Stimulated activated CD8-positive, alpha-beta memory T cell treated with anti-CD3 and anti-CD28 coated beads, Interleukin-7, amount 100 ng/mL, for 1 hour (primary cell): ENCODE results near the gene KRTAP10-12.

ENCODE experiments used
- DNase-seq, 2 donors: peaks; one replicate each; pipeline ENCODE4 v3.0.0-alpha.2; 2020; ENCODE audit warnings: low read depth in 2 of 2

KRTAP10-12 gene

GRCh38 chr21:44711327-44712202 lies 14.6 kb downstream of the KRTAP10-12 start, which contains the start of gene TSPEAR:
Gene TSPEAR, minus strand, starts transcription at chr21:44711572. Its CDS starts 58 bp downstream, at chr21:44711514.
- DNase-seq: no peak

- no peak for DNase-seq
These were observed 15.4 kb downstream of the KRTAP10-12 start for GRCh38 chr21:44712203-44713028.

GRCh38 chr21:44713130-44713529 lies 16.2 kb downstream of the KRTAP10-12 start:
- no peak for DNase-seq

- DNase-seq: no peak
These were observed 16.9 kb downstream of the KRTAP10-12 start for GRCh38 chr21:44713846-44714245.

GRCh38 chr21:44714905-44715304 lies 17.9 kb downstream of the KRTAP10-12 start:
- DNase-seq: no peak

GRCh38 chr21:44716984-44717383 lies 20.0 kb downstream of the KRTAP10-12 start:
- DNase-seq: no peak

GRCh38 chr21:44718093-44718492 lies 21.1 kb downstream of the KRTAP10-12 start:
- no peak for DNase-seq

GRCh38 chr21:44718571-44718970 lies 21.6 kb downstream of the KRTAP10-12 start:
- no peak for DNase-seq

- DNase-seq: no peak
These were observed 23.2 kb downstream of the KRTAP10-12 start for GRCh38 chr21:44720170-44720569.

GRCh38 chr21:44722731-44723130 lies 25.8 kb downstream of the KRTAP10-12 start:
- no peak for DNase-seq

- DNase-seq: no peak
These were observed 26.5 kb downstream of the KRTAP10-12 start for GRCh38 chr21:44723177-44724131.

- DNase-seq: no peak
These were observed 27.2 kb downstream of the KRTAP10-12 start for GRCh38 chr21:44724196-44724595.

- no peak for DNase-seq
These were observed 28.0 kb downstream of the KRTAP10-12 start for GRCh38 chr21:44724926-44725325.

- DNase-seq: no peak
These were observed 29.9 kb downstream of the KRTAP10-12 start for GRCh38 chr21:44726826-44727225.

- DNase-seq: no peak
These were observed 30.3 kb downstream of the KRTAP10-12 start for GRCh38 chr21:44727321-44727720.

GRCh38 chr21:44727757-44728156 lies 30.8 kb downstream of the KRTAP10-12 start:
- DNase-seq: no peak

GRCh38 chr21:44728716-44729115 lies 31.7 kb downstream of the KRTAP10-12 start:
- no peak for DNase-seq

- DNase-seq: no peak
These were observed 32.5 kb downstream of the KRTAP10-12 start for GRCh38 chr21:44729336-44730027.

- no peak for DNase-seq
These were observed 33.0 kb downstream of the KRTAP10-12 start for GRCh38 chr21:44730028-44730395.

GRCh38 chr21:44730951-44731579 lies 34.1 kb downstream of the KRTAP10-12 start:
- DNase-seq: no peak
